Measurements from ENCODE around the gene XXYLT1.
A peak's percentile ranks its signal among the peaks of the same experiment; 100 is the strongest.

Gene XXYLT1

GRCh38 chr3:195265363-195265976 is 5.5 kb downstream of the XXYLT1 start:
- no peak for DNase-seq

- no peak for DNase-seq
Observed at GRCh38 chr3:195263925-195264600, 6.9 kb downstream of the XXYLT1 start.

GRCh38 chr3:195263193-195263924 is 7.6 kb downstream of the XXYLT1 start:
- no peak for DNase-seq

- no peak for DNase-seq
Observed at GRCh38 chr3:195261925-195262324, 9.0 kb downstream of the XXYLT1 start.

- DNase-seq, result no peak
Observed at GRCh38 chr3:195260280-195260905, 10.6 kb downstream of the XXYLT1 start.

- peak; percentile 96 for DNase-seq
Observed at GRCh38 chr3:195259475-195260279, 11.3 kb downstream of the XXYLT1 start.

- no peak for DNase-seq
Observed at GRCh38 chr3:195259154-195259474, 11.8 kb downstream of the XXYLT1 start.

GRCh38 chr3:195258449-195259153 is 12.4 kb downstream of the XXYLT1 start:
- no peak for DNase-seq

GRCh38 chr3:195257454-195258448 is 13.2 kb downstream of the XXYLT1 start:
- no peak for DNase-seq

GRCh38 chr3:195256639-195257453 is 14.1 kb downstream of the XXYLT1 start:
- DNase-seq, result no peak

GRCh38 chr3:195255571-195256501 is 15.1 kb downstream of the XXYLT1 start:
- DNase-seq, result no peak

- DNase-seq, result no peak
Observed at GRCh38 chr3:195255176-195255500, 15.8 kb downstream of the XXYLT1 start.

- no peak for DNase-seq
Observed at GRCh38 chr3:195254454-195255175, 16.3 kb downstream of the XXYLT1 start.

GRCh38 chr3:195253923-195254432 is 17.0 kb downstream of the XXYLT1 start:
- no peak for DNase-seq

GRCh38 chr3:195251336-195252065 is 19.5 kb downstream of the XXYLT1 start:
- no peak for DNase-seq

GRCh38 chr3:195250473-195251251 is 20.3 kb downstream of the XXYLT1 start:
- peak; percentile 73 for DNase-seq
